Upper lobe of right lung (tissue), 1 donor: ENCODE data around the gene OR1I1. TPM values are rescaled to one million over a fixed set of nuclear protein-coding genes. Genes with fewer than 3 reads are reported as not detected.

ENCODE experiments used
- ATAC-seq: fragments of 200-7000 bp; cut with Tn5 transposase; one replicate; pipeline ENCODE4 v1.9.1; 2020; ENCODE audit warnings: mild to moderate bottlenecking, moderate library complexity
- DNase-seq: peaks from one replicate; pipeline ENCODE4 v3.0.0-alpha.2; 2020
- H3K27ac ChIP-seq: fragments of 200-600 bp; one replicate; pipeline ENCODE4 v1.8.0; 2022
- H3K27me3 ChIP-seq: fragments of 200-600 bp; one replicate; pipeline ENCODE4 v1.8.0; 2022; ENCODE audit warnings: mild to moderate bottlenecking
- H3K36me3 ChIP-seq: fragments of 200-600 bp; one replicate; pipeline ENCODE4 v1.8.0; 2022
- H3K4me1 ChIP-seq: fragments of 200-600 bp; one replicate; pipeline ENCODE4 v1.8.0; 2022
- H3K4me3 ChIP-seq: fragments of 200-600 bp; one replicate; pipeline ENCODE4 v1.8.0; 2022; ENCODE audit warnings: mild to moderate bottlenecking
- H3K9me3 ChIP-seq: fragments of 200-600 bp; one replicate; pipeline ENCODE4 v1.8.0; 2022
- intact Hi-C: fragments of 100-400 bp; cut with DNase I; formaldehyde crosslinking; loops from one replicate; pipeline ENCODE4 v1.11.0; 2022
- total RNA-seq: library from RNA; stranded (reverse); fragmentation: NEBNext Ultra II Directional; extraction: Animal tissue kit (Norgen Biotek cat#: 25700); gene quantifications from one replicate; pipeline ENCODE4 v1.2.1, GENCODE V29; 2021
- TF ChIP-seq, protein P1 (sequence below): fragments of 200-600 bp; IDR thresholded peaks from one replicate; pipeline ENCODE4 v1.8.0; 2022; ENCODE audit warnings: antibody characterized with exemption
- donor health status: DM: no; HTN: yes; CAD: no; lungs with severe emphysema.

Gene OR1I1
- total RNA-seq, 1 donor from 2014 or later = not detected

DNA sequence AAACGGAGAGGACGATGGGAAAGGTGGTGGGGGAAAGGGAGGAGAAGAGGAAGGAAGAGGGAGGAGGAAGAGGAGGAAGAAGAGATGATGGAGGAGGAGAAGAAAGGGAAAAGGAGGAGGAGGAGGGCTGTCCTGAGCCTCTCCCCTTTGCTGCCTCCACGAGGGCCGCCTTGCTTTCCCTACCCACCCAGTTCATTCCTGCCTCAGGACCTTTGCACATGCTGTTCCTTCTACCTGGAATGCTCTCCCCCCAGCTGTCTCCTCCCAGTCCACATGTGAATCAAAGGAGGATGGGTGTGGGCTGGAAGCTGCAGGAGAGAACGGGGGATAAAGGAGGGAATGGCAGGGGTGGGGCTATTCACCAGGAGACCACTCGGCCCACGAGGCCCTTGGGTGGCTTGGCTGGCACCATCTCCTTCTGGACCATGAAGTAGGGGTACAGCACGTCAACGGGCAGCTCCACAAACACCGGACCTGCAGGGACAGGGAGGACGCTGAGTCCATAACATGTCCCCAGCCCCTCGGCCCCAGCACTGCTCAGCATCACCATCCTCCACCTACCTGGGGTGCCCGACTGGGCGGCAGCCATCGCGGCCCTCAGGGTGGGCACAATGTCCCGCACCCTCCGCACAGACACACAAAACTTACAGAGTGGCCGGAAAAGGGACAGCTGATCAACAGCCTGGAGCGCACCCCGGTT is 40.5 kb downstream of the OR1I1 start:
- no peak for ATAC-seq

DNA sequence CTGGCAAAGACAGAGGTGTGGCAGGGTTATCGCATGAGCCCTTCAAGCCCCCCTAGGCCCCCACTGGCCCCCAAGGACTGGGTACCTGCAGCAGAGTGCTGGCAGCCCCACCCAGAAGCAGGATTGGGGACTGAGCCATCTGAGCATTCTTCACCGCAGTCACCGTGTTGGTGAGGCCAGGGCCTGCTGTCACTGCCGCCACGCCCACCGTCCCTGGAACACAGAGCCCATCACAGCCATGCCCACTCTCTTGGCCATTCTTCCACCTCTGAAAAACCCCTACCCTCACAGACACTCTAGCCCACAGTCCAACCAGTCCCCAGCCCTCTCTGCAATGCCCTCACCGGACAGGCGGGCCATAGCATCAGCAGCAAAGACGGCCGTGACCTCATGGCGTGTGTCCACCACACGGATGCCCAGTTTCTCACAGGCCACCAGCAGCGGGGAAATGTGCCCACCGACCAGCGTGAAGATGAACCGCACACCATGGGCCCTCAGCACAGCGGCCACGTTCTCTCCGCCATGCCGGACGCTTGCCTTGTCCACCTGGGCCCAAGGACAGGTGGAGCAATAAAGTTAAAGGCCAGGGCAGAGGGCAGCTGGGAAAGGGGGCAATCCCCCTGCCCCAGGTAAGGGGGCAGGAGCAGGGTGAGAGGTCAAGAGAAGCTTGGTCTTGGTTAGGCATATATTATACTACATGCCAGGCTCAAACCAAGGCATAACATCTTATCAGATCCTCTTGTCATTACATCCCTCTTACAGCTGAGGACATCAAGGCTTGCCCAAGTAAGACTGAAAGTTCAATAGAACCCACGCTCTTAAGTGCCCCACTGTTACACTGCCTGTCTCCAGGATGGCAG is 41.2 kb downstream of the OR1I1 start:
- Histone ChIP-seq H3K27ac (no peak overlapping the region), H3K4me3 (no peak overlapping the region), H3K36me3 (peaks cover 40% of the 10 kb centered on the region), H3K9me3 (no peaks in the 10 kb centered on the region), H3K4me1 (peaks cover 10% of the 10 kb centered on the region), H3K27me3 (no peaks in the 10 kb centered on the region)
- DNase-seq = no peak
- intact Hi-C loops = no loop called here
- TF ChIP-seq, protein P1, sequence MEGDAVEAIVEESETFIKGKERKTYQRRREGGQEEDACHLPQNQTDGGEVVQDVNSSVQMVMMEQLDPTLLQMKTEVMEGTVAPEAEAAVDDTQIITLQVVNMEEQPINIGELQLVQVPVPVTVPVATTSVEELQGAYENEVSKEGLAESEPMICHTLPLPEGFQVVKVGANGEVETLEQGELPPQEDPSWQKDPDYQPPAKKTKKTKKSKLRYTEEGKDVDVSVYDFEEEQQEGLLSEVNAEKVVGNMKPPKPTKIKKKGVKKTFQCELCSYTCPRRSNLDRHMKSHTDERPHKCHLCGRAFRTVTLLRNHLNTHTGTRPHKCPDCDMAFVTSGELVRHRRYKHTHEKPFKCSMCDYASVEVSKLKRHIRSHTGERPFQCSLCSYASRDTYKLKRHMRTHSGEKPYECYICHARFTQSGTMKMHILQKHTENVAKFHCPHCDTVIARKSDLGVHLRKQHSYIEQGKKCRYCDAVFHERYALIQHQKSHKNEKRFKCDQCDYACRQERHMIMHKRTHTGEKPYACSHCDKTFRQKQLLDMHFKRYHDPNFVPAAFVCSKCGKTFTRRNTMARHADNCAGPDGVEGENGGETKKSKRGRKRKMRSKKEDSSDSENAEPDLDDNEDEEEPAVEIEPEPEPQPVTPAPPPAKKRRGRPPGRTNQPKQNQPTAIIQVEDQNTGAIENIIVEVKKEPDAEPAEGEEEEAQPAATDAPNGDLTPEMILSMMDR = no peak
- ATAC-seq = no peak

More for the DNA sequence above, 40.5 kb downstream of the OR1I1 start:
- TF ChIP-seq, protein P1 = no peak
- Histone ChIP-seq H3K4me1 (peaks cover 10% of the 10 kb centered on the region), H3K9me3 (no peaks in the 10 kb centered on the region), H3K4me3 (no peak overlapping the region), H3K27me3 (no peaks in the 10 kb centered on the region), H3K36me3 (peaks cover 48% of the 10 kb centered on the region), H3K27ac (no peak overlapping the region)
- intact Hi-C loops = no loop called here
- no peak for DNase-seq

DNA sequence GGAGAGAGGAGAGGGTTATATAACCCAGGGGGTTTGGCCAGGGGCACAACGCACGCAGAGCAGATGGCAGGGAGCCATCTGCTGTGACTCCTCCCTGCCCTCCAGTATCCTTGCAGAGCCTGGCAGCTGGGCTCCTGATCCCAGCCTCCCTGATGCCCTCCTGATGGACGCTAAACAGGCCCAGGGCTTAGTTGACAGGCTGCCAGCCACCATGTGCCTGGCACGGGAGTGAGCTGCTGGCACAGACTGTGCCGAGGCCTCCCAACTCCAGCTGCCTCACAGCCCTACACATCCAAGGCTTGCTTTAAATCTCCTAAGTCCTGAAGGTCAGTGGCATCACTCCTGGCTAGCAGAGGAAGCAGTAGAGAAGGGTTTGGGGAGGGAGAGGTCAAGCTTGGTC is 41.9 kb downstream of the OR1I1 start:
- peak overlapping the region; percentile 91 for H3K27ac ChIP-seq
- TF ChIP-seq, protein P1 = no peak
- intact Hi-C loops = no loop called here
- H3K4me3 ChIP-seq = no peak overlapping the region
- no peak for ATAC-seq
- no peak for DNase-seq
- H3K27me3 ChIP-seq = no peaks in the 10 kb centered on the region
- H3K4me1 ChIP-seq = peaks cover 10% of the 10 kb centered on the region
- H3K9me3 ChIP-seq = no peaks in the 10 kb centered on the region
- H3K36me3 ChIP-seq = peaks cover 33% of the 10 kb centered on the region

DNA sequence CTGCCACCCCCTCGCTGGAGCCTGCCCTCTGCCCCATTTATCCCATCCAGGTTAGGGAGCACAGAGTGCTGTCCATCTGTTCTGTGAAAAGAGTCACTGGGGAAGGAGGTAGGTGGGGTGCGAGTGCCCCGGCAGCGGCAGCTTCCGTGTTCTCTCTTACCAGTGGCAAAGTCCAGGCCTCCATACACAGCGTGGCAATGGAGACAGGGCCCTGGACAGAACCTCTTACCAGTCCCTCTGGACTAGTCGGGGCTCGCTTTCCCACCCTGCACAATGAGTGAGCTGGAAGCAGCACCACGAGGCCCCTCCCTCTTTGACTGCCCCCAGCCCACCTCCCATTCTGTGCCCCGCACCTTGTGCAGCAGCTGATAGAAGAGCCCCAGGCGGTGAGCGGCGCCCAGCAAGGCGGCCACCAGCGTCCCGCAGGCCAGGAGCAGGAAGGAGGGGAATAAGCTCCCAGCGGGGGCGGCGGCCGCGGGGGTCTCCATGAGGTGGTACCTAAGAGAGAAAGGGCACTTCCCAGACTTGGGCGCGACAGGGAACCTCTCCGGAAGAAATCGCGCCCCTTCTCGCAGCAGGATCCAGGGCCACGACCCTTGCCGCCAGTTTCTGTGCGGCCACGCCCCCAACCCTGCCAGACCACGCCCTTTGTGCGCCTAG is 42.7 kb downstream of the OR1I1 start:
- no peaks in the 10 kb centered on the region for H3K9me3 ChIP-seq
- no peaks in the 10 kb centered on the region for H3K27me3 ChIP-seq
- DNase-seq (no peak), ATAC-seq (peak; percentile 2)
- H3K27ac ChIP-seq = peak overlapping the region; percentile 91
- H3K4me1 ChIP-seq = peaks cover 10% of the 10 kb centered on the region
- H3K36me3 ChIP-seq = peaks cover 27% of the 10 kb centered on the region
- TF ChIP-seq, protein P1 = no peak
- peak overlapping the region; percentile 85 for H3K4me3 ChIP-seq
- intact Hi-C loops = no loop called here

DNA sequence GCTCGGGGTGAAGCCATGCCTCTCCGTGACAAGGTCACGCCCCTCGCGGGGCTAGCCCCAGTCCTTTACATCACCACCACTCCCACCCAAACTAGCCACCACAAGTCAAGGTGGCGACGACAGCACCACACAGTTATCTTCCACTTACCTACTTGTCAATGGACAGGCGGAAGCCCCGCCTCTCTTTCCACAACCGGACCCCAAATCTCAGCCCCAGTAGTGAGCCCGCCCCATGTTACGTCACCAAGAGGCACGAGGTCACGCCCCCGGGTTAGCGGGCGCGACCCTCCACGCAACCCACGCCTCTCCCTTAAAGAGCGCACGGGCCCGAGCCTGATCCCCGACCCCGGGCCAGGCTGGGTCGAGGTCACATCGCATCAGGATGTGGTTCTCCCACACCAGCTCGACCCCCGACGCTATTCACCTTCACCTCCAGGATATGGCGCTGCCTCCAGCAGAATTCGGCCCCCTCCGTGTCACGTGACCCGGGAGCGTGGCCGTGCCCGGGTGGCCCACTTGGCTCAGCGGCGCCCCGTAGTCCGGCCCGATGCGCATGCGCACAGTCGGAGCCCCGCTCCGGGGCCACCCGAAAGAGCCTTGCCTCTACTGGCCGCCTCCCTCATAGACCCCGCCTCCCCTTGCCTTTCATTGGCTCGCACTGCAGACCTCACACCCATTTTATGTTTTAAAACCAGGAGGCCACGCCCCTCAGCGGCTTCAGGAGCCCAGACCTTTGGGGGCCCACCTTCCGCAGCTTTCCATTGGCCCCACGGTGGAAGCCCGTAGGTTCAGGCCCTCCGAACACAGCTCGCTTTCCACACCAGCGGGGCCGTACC is 43.4 kb downstream of the OR1I1 start:
- Histone ChIP-seq H3K27ac (peak overlapping the region; percentile 91), H3K4me1 (peaks cover 10% of the 10 kb centered on the region), H3K27me3 (no peaks in the 10 kb centered on the region), H3K9me3 (no peaks in the 10 kb centered on the region), H3K4me3 (peak overlapping the region; percentile 85), H3K36me3 (peaks cover 20% of the 10 kb centered on the region)
- intact Hi-C loops = no loop called here
- DNase-seq = peak; percentile 99
- ATAC-seq = peak; percentile 96
- TF ChIP-seq, protein P1 = peak; percentile 20
